ENCODE measurements around the gene CASQ1. TPM values are rescaled to one million over a fixed set of nuclear protein-coding genes. Genes with fewer than 3 reads are reported as not detected.

CASQ1 gene
- total and polyA plus RNA-seq, 9 of the 15 experiments (the other 6 are each of a cell fraction or from before 2014, with no cell fraction given): not detected

- TF ChIP-seq REST (IDR thresholded peaks at IDR 0.05; ENCODE audit: borderline replicate concordance): no peak
- TF ChIP-seq REST (CRISPR knock-in tag; IDR thresholded peaks at IDR 0.05; ENCODE audit: low read depth): peak; percentile 42; the same call in 1 of the 2 replicates
- TF ChIP-seq PKNOX1 (IDR thresholded peaks at IDR 0.05): no peak
- TF ChIP-seq CHD1 (IDR thresholded peaks at IDR 0.05; ENCODE audit: low read length): peak; percentile 75
- TF ChIP-seq USF2 (CRISPR knock-in tag; IDR thresholded peaks at IDR 0.05): no peak
- TF ChIP-seq SNIP1 (IDR thresholded peaks at IDR 0.05; ENCODE audit: low read depth): no peak
- TF ChIP-seq NR2C1 (IDR thresholded peaks at IDR 0.05): no peak
- TF ChIP-seq NR2C1 (tag; IDR thresholded peaks at IDR 0.05): no peak
- TF ChIP-seq ELK1 (CRISPR knock-in tag; IDR thresholded peaks at IDR 0.05): no peak
- no peak for TF ChIP-seq MAFF (IDR thresholded peaks at IDR 0.05; ENCODE audit: low read length)
- TF ChIP-seq SAFB2 (IDR thresholded peaks at IDR 0.05; ENCODE audit: borderline replicate concordance, low read depth, low read length, severe bottlenecking): no peak
- TF ChIP-seq ARNT (IDR thresholded peaks at IDR 0.05): no peak
- no peak for TF ChIP-seq FOXJ2 (tag; IDR thresholded peaks at IDR 0.05)
- TF ChIP-seq KLF10 (CRISPR knock-in tag; IDR thresholded peaks at IDR 0.05): no peak
- peak; percentile 49; the same call in 1 of the 2 replicates for TF ChIP-seq MYC (IDR thresholded peaks at IDR 0.05; ENCODE audit: low read depth, low read length)
- peak; percentile 39; the same call in 1 of the 2 replicates for TF ChIP-seq MYC (CRISPR knock-in tag; IDR thresholded peaks at IDR 0.05; ENCODE audit: borderline replicate concordance, low read depth)
- no peak for TF ChIP-seq ZNF282 (CRISPR knock-in tag; IDR thresholded peaks at IDR 0.05)
- no peak for TF ChIP-seq MAFG (tag; conservative IDR thresholded peaks at IDR 0.05)
- no peak for TF ChIP-seq SNRNP70 (optimal IDR thresholded peaks at IDR 0.05; ENCODE audit: low read depth, low read length)
Observed at GRCh38 chr1:160205242-160206035, 15.1 kb downstream of the CASQ1 start, which contains the start of gene PEA15 (continued).

Measured in K562 (cell line).